NT2/D1 (cell line): ENCODE measurements around the gene ACSL4.

ENCODE experiments used
- DNase-seq: peaks from one replicate; pipeline ENCODE4 v3.0.0-alpha.2; 2011; ENCODE audit warnings: low read depth, low spot score
- H3K27me3 ChIP-seq: 2 replicates; pipeline ENCODE4 v1.6.0; 2011; ENCODE audit warnings: mild to moderate bottlenecking; ENCODE audit not compliant: insufficient read length, insufficient read depth
- H3K36me3 ChIP-seq: 2 replicates; pipeline ENCODE4 v1.6.1; 2011; ENCODE audit warnings: mild to moderate bottlenecking, low read length, mixed read lengths; ENCODE audit not compliant: insufficient read depth, insufficient read length
- H3K4me1 ChIP-seq: 2 replicates; pipeline ENCODE4 v1.5.1; 2011; ENCODE audit not compliant: insufficient read depth, insufficient read length
- H3K4me3 ChIP-seq: 2 replicates; pipeline ENCODE4 v1.5.1; 2011; ENCODE audit warnings: low read depth; ENCODE audit not compliant: insufficient read length
- H3K9ac ChIP-seq: 2 replicates; pipeline ENCODE4 v1.6.0; 2011; ENCODE audit warnings: low read depth; ENCODE audit not compliant: insufficient read length
- H3K9me3 ChIP-seq: 2 replicates; pipeline ENCODE4 v1.5.1; 2011; ENCODE audit warnings: mild to moderate bottlenecking, low read length; ENCODE audit not compliant: insufficient read depth
- SUZ12 ChIP-seq: IDR thresholded peaks from 2 replicates; pipeline ENCODE4 v1.6.1; 2011; ENCODE audit not compliant: insufficient read length, insufficient read depth; ENCODE audit errors: extremely low read depth
- YY1 ChIP-seq: IDR thresholded peaks from 2 replicates; pipeline ENCODE4 v1.6.1; 2011; ENCODE audit not compliant: insufficient read length, insufficient read depth
- ZNF274 ChIP-seq: IDR thresholded peaks from 2 replicates; pipeline ENCODE4 v1.6.1; 2011; ENCODE audit warnings: mild to moderate bottlenecking, low read depth, low read length

The ACSL4 gene

GRCh38 chrX:109709129-109709631, 23.9 kb downstream of the ACSL4 start:
- DNase-seq, result no peak
- H3K4me1 ChIP-seq, result no peaks in the 10 kb centered on the region

GRCh38 chrX:109707720-109708119, 25.3 kb downstream of the ACSL4 start:
- DNase-seq, result no peak
- Histone ChIP-seq H3K9me3 (no peaks in the 10 kb centered on the region), H3K4me1 (no peaks in the 10 kb centered on the region), H3K36me3 (peaks cover 7% of the 10 kb centered on the region), H3K9ac (no peak overlapping the region), H3K4me3 (no peak overlapping the region), H3K27me3 (no peaks in the 10 kb centered on the region)
- TF ChIP-seq ZNF274 (no peak), SUZ12 (no peak), YY1 (no peak)

More at GRCh38 chrX:109709129-109709631, 23.9 kb downstream of the ACSL4 start:
- H3K4me3 ChIP-seq, result no peak overlapping the region
- peaks cover 7% of the 10 kb centered on the region for H3K36me3 ChIP-seq
- TF ChIP-seq ZNF274 (no peak), YY1 (no peak), SUZ12 (no peak)
- no peaks in the 10 kb centered on the region for H3K27me3 ChIP-seq
- H3K9ac ChIP-seq, result no peak overlapping the region
- no peaks in the 10 kb centered on the region for H3K9me3 ChIP-seq

GRCh38 chrX:109707319-109707718, 25.7 kb downstream of the ACSL4 start:
- Histone ChIP-seq H3K4me3 (no peak overlapping the region), H3K27me3 (no peaks in the 10 kb centered on the region), H3K4me1 (no peaks in the 10 kb centered on the region), H3K36me3 (peaks cover 4% of the 10 kb centered on the region), H3K9ac (no peak overlapping the region), H3K9me3 (no peaks in the 10 kb centered on the region)
- TF ChIP-seq ZNF274 (no peak), YY1 (no peak), SUZ12 (no peak)
- DNase-seq, result no peak

GRCh38 chrX:109704563-109704962, 28.5 kb downstream of the ACSL4 start:
- no peak overlapping the region for H3K9ac ChIP-seq
- no peak for DNase-seq
- H3K4me1 ChIP-seq, result no peaks in the 10 kb centered on the region
- H3K9me3 ChIP-seq, result no peaks in the 10 kb centered on the region
- no peak overlapping the region for H3K4me3 ChIP-seq
- no peaks in the 10 kb centered on the region for H3K36me3 ChIP-seq
- H3K27me3 ChIP-seq, result no peaks in the 10 kb centered on the region
- TF ChIP-seq ZNF274 (no peak), SUZ12 (no peak), YY1 (no peak)

GRCh38 chrX:109697855-109698254, 35.2 kb downstream of the ACSL4 start:
- H3K27me3 ChIP-seq, result no peaks in the 10 kb centered on the region

GRCh38 chrX:109696146-109696740, 36.8 kb downstream of the ACSL4 start:
- Histone ChIP-seq H3K27me3 (no peaks in the 10 kb centered on the region), H3K9me3 (no peaks in the 10 kb centered on the region), H3K36me3 (no peaks in the 10 kb centered on the region), H3K4me1 (no peaks in the 10 kb centered on the region), H3K9ac (no peak overlapping the region), H3K4me3 (no peak overlapping the region)
- DNase-seq, result no peak
- TF ChIP-seq SUZ12 (no peak), YY1 (no peak), ZNF274 (no peak)

More at GRCh38 chrX:109697855-109698254, 35.2 kb downstream of the ACSL4 start:
- TF ChIP-seq ZNF274 (no peak), YY1 (no peak), SUZ12 (no peak)
- Histone ChIP-seq H3K36me3 (no peaks in the 10 kb centered on the region), H3K4me1 (no peaks in the 10 kb centered on the region), H3K4me3 (no peak overlapping the region), H3K9me3 (no peaks in the 10 kb centered on the region), H3K9ac (no peak overlapping the region)
- DNase-seq, result no peak

GRCh38 chrX:109695637-109696036, 37.4 kb downstream of the ACSL4 start:
- no peaks in the 10 kb centered on the region for H3K36me3 ChIP-seq
- TF ChIP-seq YY1 (no peak), ZNF274 (no peak), SUZ12 (no peak)
- no peak overlapping the region for H3K9ac ChIP-seq
- no peak overlapping the region for H3K4me3 ChIP-seq
- no peaks in the 10 kb centered on the region for H3K27me3 ChIP-seq
- DNase-seq, result no peak
- H3K4me1 ChIP-seq, result no peaks in the 10 kb centered on the region
- no peaks in the 10 kb centered on the region for H3K9me3 ChIP-seq
